RWPE2 (cell line): ENCODE data around the gene CCPG1.

Source experiments
- ATAC-seq: fragments of 200-7000 bp; cut with Tn5 transposase; 3 replicates; pipeline ENCODE4 v1.9.1; 2021; ENCODE audit warnings: low read depth
- DNase-seq: peaks from one replicate; pipeline ENCODE4 v3.0.0-alpha.2; 2020; ENCODE audit warnings: low spot score
- H3K27ac ChIP-seq: fragments of 450-650 bp; 2 replicates; pipeline ENCODE4 v1.5.1; 2017; ENCODE audit warnings: mild to moderate bottlenecking; ENCODE audit not compliant: poor library complexity, severe bottlenecking
- H3K27me3 ChIP-seq: fragments of 250-450 bp; sonication (Bioruptor Pico); 2 replicates; pipeline ENCODE4 v1.5.1; 2021; ENCODE audit warnings: mild to moderate bottlenecking, moderate library complexity; ENCODE audit not compliant: insufficient read depth, poor library complexity, severe bottlenecking
- H3K36me3 ChIP-seq: fragments of 250-450 bp; sonication (Bioruptor Pico); 2 replicates; pipeline ENCODE4 v1.5.1; 2020; ENCODE audit warnings: low read depth, mild to moderate bottlenecking, moderate library complexity
- H3K4me1 ChIP-seq: fragments of 250-450 bp; sonication (Bioruptor Pico); 2 replicates; pipeline ENCODE4 v1.5.1; 2021; ENCODE audit warnings: mild to moderate bottlenecking, moderate library complexity; ENCODE audit not compliant: insufficient read depth, poor library complexity, severe bottlenecking
- H3K4me3 ChIP-seq: fragments of 250-450 bp; sonication (Bioruptor Pico); 2 replicates; pipeline ENCODE4 v1.5.1; 2021; ENCODE audit warnings: mild to moderate bottlenecking, moderate library complexity; ENCODE audit not compliant: severe bottlenecking
- H3K9me3 ChIP-seq: fragments of 250-450 bp; sonication (Bioruptor Pico); 2 replicates; pipeline ENCODE4 v1.5.1; 2021; ENCODE audit warnings: mild to moderate bottlenecking, moderate library complexity; ENCODE audit not compliant: severe bottlenecking
- TF ChIP-seq, protein P1 (sequence below): fragments of 450-650 bp; IDR thresholded peaks from one replicate; pipeline ENCODE4 v1.5.1; 2017; ENCODE audit warnings: mild to moderate bottlenecking, moderate library complexity; ENCODE audit not compliant: poor library complexity, severe bottlenecking

The CCPG1 gene

DNA sequence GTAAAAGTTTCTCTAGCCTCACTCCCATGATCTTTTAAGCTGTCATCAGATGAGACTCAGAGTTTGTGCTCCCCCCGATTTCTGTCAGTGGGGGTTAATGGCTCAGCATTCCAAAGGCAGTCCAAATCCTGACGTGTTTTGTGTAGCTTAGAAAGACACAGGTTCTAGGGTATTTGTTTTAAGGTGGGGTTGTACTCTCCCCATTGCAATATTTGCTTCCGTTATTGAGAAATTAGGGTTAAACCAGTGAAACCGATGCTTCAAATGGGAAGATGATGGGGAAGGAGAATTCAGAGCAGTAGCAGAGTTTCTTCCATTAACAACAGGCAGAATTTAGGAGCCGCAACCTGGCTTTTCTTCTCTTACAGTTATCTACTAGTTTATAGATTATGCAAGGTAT is 85.7 kb downstream of the CCPG1 start:
- Histone ChIP-seq H3K9me3 (no peaks in the 10 kb centered on the region), H3K4me3 (no peak overlapping the region), H3K4me1 (peaks cover 11% of the 10 kb centered on the region), H3K36me3 (peaks cover 4% of the 10 kb centered on the region; the same call in 1 of the 2 replicates), H3K27ac (no peak overlapping the region), H3K27me3 (no peaks in the 10 kb centered on the region)
- DNase-seq (no peak), ATAC-seq (no peak)
- TF ChIP-seq, protein P1, sequence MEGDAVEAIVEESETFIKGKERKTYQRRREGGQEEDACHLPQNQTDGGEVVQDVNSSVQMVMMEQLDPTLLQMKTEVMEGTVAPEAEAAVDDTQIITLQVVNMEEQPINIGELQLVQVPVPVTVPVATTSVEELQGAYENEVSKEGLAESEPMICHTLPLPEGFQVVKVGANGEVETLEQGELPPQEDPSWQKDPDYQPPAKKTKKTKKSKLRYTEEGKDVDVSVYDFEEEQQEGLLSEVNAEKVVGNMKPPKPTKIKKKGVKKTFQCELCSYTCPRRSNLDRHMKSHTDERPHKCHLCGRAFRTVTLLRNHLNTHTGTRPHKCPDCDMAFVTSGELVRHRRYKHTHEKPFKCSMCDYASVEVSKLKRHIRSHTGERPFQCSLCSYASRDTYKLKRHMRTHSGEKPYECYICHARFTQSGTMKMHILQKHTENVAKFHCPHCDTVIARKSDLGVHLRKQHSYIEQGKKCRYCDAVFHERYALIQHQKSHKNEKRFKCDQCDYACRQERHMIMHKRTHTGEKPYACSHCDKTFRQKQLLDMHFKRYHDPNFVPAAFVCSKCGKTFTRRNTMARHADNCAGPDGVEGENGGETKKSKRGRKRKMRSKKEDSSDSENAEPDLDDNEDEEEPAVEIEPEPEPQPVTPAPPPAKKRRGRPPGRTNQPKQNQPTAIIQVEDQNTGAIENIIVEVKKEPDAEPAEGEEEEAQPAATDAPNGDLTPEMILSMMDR = no peak

DNA sequence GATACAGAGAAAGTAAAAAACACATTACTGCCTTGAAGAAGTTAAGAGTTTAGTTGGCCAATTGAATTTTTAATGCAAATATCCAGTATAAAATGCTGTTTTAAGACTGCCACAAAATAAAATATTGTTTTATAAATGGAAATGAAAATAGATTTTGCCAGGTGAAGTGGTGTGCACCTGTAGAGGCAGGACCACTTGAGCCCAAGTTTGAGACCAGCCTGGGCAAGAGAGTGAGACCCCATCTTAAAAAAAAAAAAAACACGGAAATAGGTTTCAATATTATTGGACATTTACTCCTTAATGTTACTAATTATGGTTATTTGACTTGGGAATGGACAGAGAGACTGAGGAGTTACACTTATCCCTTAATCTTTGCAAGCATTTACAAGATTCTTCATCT is 87.2 kb downstream of the CCPG1 start:
- peaks cover 11% of the 10 kb centered on the region for H3K4me1 ChIP-seq
- H3K27me3 ChIP-seq = no peaks in the 10 kb centered on the region
- ATAC-seq = no peak
- TF ChIP-seq, protein P1 = no peak
- no peak overlapping the region for H3K27ac ChIP-seq
- peaks cover 11% of the 10 kb centered on the region for H3K36me3 ChIP-seq
- H3K4me3 ChIP-seq = no peak overlapping the region
- no peaks in the 10 kb centered on the region for H3K9me3 ChIP-seq
- no peak for DNase-seq

DNA sequence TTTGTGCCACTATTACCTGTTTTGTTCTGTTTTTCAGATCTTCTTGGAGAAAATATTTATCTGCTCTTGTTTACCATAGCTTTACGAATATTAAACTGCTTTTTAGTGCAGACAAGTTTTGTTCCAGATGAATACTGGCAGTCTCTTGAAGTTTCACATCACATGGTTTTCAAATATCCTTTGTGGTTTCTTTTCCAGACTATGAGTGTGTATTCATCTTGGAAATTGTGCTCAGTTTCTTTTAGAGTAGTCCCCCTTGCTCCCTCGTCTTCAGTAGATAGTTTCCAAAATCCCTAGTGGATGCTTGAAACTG is 88.0 kb downstream of the CCPG1 start:
- peaks cover 7% of the 10 kb centered on the region for H3K36me3 ChIP-seq
- DNase-seq (no peak), ATAC-seq (no peak)
- peaks cover 11% of the 10 kb centered on the region for H3K4me1 ChIP-seq
- TF ChIP-seq, protein P1 = no peak
- no peak overlapping the region for H3K4me3 ChIP-seq
- no peaks in the 10 kb centered on the region for H3K9me3 ChIP-seq
- H3K27me3 ChIP-seq = no peaks in the 10 kb centered on the region
- no peak overlapping the region for H3K27ac ChIP-seq

DNA sequence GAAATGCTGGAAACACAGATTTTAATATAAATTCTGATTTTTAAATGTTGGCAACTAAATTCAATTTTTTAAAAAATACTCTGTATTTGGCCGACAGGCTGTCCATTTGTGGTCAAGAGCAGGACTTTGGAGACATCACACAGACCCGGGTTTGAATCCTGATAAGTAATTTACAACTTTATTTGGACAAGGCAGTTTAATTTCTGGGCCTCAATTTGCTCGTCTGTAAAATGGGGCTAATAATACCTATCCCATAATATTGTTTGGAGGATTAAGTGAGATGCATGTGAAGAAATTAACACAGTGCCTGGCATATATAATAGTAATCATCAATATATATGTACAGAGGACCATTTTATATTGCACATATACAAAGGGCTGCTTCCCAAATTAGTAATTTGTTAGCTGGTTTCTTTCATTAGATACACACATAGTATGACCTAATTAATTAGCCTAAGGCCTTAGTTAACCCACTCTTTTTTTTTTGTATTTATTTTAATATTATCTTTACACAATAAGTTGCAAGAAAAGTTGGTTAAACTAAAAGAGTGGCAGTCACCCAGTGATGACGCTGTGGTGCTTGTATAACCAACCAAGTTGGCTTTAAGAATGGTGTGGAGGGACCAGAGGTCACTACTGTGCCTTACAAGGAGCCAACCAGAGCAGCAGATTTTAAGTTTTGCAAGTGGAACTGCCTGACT is 88.5 kb downstream of the CCPG1 start:
- peaks cover 11% of the 10 kb centered on the region for H3K4me1 ChIP-seq
- H3K4me3 ChIP-seq = peak overlapping the region; percentile 91
- DNase-seq (no peak), ATAC-seq (no peak)
- H3K9me3 ChIP-seq = no peaks in the 10 kb centered on the region
- TF ChIP-seq, protein P1 = no peak
- peaks cover 7% of the 10 kb centered on the region for H3K36me3 ChIP-seq
- H3K27me3 ChIP-seq = no peaks in the 10 kb centered on the region
- peak overlapping the region; percentile 52 for H3K27ac ChIP-seq
